Gastroesophageal sphincter (tissue), 4 donors: ENCODE results near the gene NUDT15. TPM values are rescaled to one million over a fixed set of nuclear protein-coding genes. Genes with fewer than 3 reads are reported as not detected.

Source experiments
- ATAC-seq: fragments of 150-250 bp; one replicate; pipeline ENCODE4 v1.9.1; 2016; ENCODE audit warnings: mild to moderate bottlenecking, moderate library complexity
- H3K27ac ChIP-seq, 4 donors: fragments of 200-600 bp; sonication (generic) in 3 of 4; 1 replicate in 3 of 4; 2 replicates in 1 of 4; pipeline ENCODE4 v1.5.1; 2016 to 2019
- H3K27me3 ChIP-seq: fragments of 200-600 bp; sonication (generic); one replicate; pipeline ENCODE4 v1.5.1; 2019
- H3K36me3 ChIP-seq, 2 donors: fragments of 200-600 bp; sonication (generic); one replicate each; pipeline ENCODE4 v1.5.1; 2019; ENCODE audit warnings: control low read depth in 1 of 2
- H3K4me1 ChIP-seq, 3 donors: fragments of 200-600 bp; sonication (generic); 1 replicate in 2 of 3; 2 replicates in 1 of 3; pipeline ENCODE4 v1.5.1; 2016 to 2019; ENCODE audit warnings: control low read depth in 2 of 3
- H3K4me3 ChIP-seq, 2 donors: fragments of 200-600 bp; sonication (generic); one replicate each; pipeline ENCODE4 v1.5.1; 2019; ENCODE audit warnings: mild to moderate bottlenecking in 1 of 2, moderate library complexity in 1 of 2
- H3K9me3 ChIP-seq, 3 donors: fragments of 200-600 bp; sonication (generic); one replicate each; pipeline ENCODE4 v1.5.1; 2017 to 2019; ENCODE audit warnings: control low read depth in 2 of 3
- EP300 ChIP-seq: sonication (generic); formaldehyde crosslinking; IDR thresholded peaks from one replicate; pipeline ENCODE4 v1.6.1; 2017; ENCODE audit warnings: antibody characterized with exemption, mild to moderate bottlenecking
- POLR2A ChIP-seq, 2 donors: fragments of 450-650 bp; IDR thresholded peaks; one replicate each; pipeline ENCODE4 v1.6.1; 2017; ENCODE audit warnings: antibody characterized with exemption in 2 of 2, mild to moderate bottlenecking in 2 of 2, moderate library complexity in 1 of 2
- POLR2AphosphoS5 ChIP-seq: sonication (generic); formaldehyde crosslinking; IDR thresholded peaks from one replicate; pipeline ENCODE4 v1.6.1; 2017; ENCODE audit warnings: antibody characterized with exemption
- WGBS, 2 donors: methylation state at CpG; one replicate each; pipeline ENCODE4 v1.1.5; 2018; ENCODE audit warnings: low coverage in 1 of 2; 5-methylcytosine and 5-hydroxymethylcytosine counted together
- total RNA-seq, 4 donors: library from RNA; depleted of rRNA; stranded (reverse); fragments of >200 nt; gene quantifications; one replicate each; pipeline ENCODE4 v1.1.0, GENCODE V29; 2016
- TF ChIP-seq, protein P1 (sequence below), 4 experiments: fragments of 200-600 bp in 2 of 4; fragments of 450-650 bp in 2 of 4; sonication (generic) in 1 of 4; IDR thresholded peaks; one replicate each; pipeline ENCODE4 v1.5.1; 2017 to 2019; ENCODE audit warnings: antibody characterized with exemption in 4 of 4, mild to moderate bottlenecking in 2 of 4, moderate library complexity in 2 of 4

The NUDT15 gene
- total RNA-seq, result 1 to 10 TPM; 6.1 to 7.5 (median 7.4) TPM

DNA sequence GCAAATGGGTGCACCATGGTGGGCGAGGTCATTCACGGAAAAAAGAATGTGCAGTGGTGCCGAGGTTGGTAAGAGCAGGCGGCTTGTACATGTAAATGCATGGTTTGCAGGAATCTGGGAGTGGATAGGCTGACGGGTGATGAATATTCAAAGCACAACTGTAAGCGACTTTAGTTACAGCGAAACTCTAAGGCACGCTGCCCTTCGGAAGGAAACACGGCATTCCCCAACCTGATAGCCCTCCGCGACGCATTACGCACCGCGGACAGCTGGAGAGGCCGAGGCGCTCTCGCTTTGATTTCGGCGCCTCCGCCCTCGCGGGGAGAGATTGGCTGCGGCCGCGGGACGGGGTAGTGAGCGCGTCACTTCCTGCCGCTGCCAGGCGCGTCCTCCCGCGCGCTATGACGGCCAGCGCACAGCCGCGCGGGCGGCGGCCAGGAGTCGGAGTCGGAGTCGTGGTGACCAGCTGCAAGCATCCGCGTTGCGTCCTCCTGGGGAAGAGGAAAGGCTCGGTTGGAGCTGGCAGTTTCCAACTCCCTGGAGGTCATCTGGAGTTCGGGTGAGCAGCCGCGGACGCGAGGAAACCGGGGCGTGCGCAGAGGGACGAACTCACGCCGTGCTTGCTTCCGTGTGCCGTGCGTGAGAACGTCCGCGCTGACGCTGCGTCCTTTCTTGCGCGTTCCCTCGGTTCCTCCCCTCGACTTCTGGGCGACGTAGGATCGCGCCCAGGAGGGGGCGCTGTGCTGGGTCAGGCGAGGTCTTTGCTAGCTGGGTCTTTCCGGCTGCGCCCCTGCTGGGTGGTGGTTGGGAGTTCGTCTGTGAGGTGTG is at the start of gene NUDT15:
Gene NUDT15 (plus strand): TSS at position 381 of the 828 bp plus-strand sequence. CDS start 21 bp downstream, at position 402.
- peaks cover 0 to 19% (median 7%) of the 10 kb centered on the region in 3 donors for H3K4me1 ChIP-seq
- peak within 1 kb of the TSS; percentile 53 to 77 for H3K4me3 ChIP-seq
- peak within 1 kb of the TSS; percentile 77 to 99 (median 97) for H3K27ac ChIP-seq
- TF ChIP-seq, protein P1, sequence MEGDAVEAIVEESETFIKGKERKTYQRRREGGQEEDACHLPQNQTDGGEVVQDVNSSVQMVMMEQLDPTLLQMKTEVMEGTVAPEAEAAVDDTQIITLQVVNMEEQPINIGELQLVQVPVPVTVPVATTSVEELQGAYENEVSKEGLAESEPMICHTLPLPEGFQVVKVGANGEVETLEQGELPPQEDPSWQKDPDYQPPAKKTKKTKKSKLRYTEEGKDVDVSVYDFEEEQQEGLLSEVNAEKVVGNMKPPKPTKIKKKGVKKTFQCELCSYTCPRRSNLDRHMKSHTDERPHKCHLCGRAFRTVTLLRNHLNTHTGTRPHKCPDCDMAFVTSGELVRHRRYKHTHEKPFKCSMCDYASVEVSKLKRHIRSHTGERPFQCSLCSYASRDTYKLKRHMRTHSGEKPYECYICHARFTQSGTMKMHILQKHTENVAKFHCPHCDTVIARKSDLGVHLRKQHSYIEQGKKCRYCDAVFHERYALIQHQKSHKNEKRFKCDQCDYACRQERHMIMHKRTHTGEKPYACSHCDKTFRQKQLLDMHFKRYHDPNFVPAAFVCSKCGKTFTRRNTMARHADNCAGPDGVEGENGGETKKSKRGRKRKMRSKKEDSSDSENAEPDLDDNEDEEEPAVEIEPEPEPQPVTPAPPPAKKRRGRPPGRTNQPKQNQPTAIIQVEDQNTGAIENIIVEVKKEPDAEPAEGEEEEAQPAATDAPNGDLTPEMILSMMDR (IDR thresholded peaks at IDR 0.05), result peak; percentile 92 to 98 (median 98)
- peak; percentile 33 for TF ChIP-seq EP300
- peak; percentile 85 to 88 for TF ChIP-seq POLR2A (IDR thresholded peaks at IDR 0.05)
- peak; percentile 93 for TF ChIP-seq POLR2AphosphoS5
- peak; percentile 98 for ATAC-seq
- H3K36me3 ChIP-seq, result peaks cover 0 to 15% of the 10 kb centered on the region in 2 donors
- 0 to 1% methylated on average over 2 to 12 of the region's 82 CpGs for WGBS, 2 donors
- no peaks in the 10 kb centered on the region for H3K9me3 ChIP-seq
- H3K27me3 ChIP-seq, result no peaks in the 10 kb centered on the region

DNA sequence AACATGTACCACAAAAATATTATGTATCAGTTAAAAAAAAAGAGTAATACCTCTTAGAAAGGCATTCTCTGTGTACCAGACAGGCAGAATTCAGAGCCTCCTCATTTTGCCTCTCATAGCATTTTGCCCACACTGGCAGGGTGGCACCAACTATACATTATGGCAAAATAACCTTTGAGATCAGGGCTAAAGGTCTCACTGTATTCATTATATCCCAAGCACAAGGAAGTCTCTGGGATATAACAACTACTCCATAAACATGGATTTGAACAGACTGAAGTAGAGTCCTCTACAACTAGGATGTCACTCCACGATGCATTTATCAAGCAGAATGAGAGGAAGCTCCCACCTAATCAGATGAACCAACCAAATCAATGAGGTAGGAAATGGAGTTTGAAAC is 47.1 kb upstream of the NUDT15 start:
- no peak for ATAC-seq
- WGBS, 2 donors, result 100% methylated on average over 1 of the region's 1 CpG
- TF ChIP-seq EP300 (no peak), POLR2AphosphoS5 (no peak), POLR2A (IDR thresholded peaks at IDR 0.05) (no peak)
- TF ChIP-seq, protein P1 (IDR thresholded peaks at IDR 0.05), result no peak
- Histone ChIP-seq H3K27me3 (no peaks in the 10 kb centered on the region), H3K9me3 (no peaks in the 10 kb centered on the region), H3K4me3 (no peak overlapping the region), H3K4me1 (no peaks in the 10 kb centered on the region), H3K36me3 (peaks cover 0 to 68% of the 10 kb centered on the region in 2 donors), H3K27ac (no peak overlapping the region)

DNA sequence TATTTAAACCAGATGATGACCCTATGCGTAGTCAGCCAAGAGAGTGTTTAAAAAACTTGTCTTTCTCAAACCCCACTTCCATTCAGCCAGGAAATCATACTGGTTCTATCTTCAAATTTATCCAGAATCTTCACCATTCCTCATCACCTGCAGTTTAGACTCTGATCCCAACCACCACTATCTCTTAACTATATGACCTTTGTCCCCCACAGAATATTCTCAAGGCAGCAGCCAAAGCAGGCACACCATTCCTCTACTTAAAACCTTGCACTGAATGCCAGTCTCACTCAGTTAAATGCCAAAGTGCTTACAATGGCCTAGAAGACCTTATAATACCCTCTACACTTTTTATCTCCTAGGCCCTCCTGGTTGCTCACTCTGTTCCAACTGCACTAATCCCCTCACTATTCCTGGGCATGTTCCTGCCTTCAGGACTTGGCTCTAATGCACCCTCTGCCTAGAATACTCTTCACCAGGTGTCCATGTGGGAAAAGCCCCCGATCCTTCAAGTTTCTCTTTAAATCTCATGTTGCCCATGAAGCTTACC is 46.5 kb upstream of the NUDT15 start:
- Histone ChIP-seq H3K36me3 (peaks cover 0 to 65% of the 10 kb centered on the region in 2 donors), H3K9me3 (no peaks in the 10 kb centered on the region), H3K4me1 (no peaks in the 10 kb centered on the region), H3K27me3 (no peaks in the 10 kb centered on the region), H3K27ac (no peak overlapping the region), H3K4me3 (no peak overlapping the region)
- WGBS, 2 donors, result 95 to 100% methylated on average over 2 of the region's 2 CpGs
- no peak for ATAC-seq
- TF ChIP-seq, protein P1 (IDR thresholded peaks at IDR 0.05), result no peak
- TF ChIP-seq POLR2AphosphoS5 (no peak), EP300 (no peak), POLR2A (IDR thresholded peaks at IDR 0.05) (no peak)

DNA sequence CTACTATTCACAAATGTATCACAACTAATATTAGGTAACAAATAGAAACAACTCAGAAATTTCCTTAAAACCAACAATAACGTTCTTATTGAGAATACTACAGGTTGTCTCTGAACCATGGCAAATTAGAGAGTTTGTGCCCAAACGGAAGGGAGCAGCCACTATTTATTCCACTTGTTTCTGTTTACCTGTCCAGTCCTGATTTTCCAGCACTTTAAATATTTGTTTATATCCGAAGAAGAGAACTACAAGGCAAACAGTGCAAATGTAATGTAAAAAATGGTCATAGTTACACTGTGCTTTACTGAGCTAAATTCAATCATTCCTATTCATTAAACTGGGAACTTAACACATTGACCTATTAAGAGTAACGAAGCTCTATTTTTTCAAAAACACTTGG is 45.7 kb upstream of the NUDT15 start:
- Histone ChIP-seq H3K9me3 (no peaks in the 10 kb centered on the region), H3K36me3 (peaks cover 0 to 60% of the 10 kb centered on the region in 2 donors), H3K4me3 (no peak overlapping the region), H3K27ac (no peak overlapping the region), H3K4me1 (peaks cover 0 to 3% (median 0%) of the 10 kb centered on the region in 3 donors), H3K27me3 (no peaks in the 10 kb centered on the region)
- ATAC-seq, result no peak
- WGBS, 2 donors, result 85 to 93% methylated on average over 4 of the region's 4 CpGs
- TF ChIP-seq, protein P1 (IDR thresholded peaks at IDR 0.05), result no peak
- TF ChIP-seq POLR2AphosphoS5 (no peak), EP300 (no peak)
